BJ (cell line): ENCODE data around the gene LRP3. TPM values are rescaled to one million over a fixed set of nuclear protein-coding genes. Genes with fewer than 3 reads are reported as not detected.

Source experiments
- CTCF ChIA-PET: fragments of 350-600 bp; formaldehyde crosslinking; extraction: SDS; loops from one replicate; lab custom pipeline; 2021; ENCODE audit warnings: antibody characterized with exemption, inconsistent platforms; lab: Yijun Ruan, JAX
- POLR2A ChIA-PET: fragments of 300-600 bp; sonication (Branson Sonifier 250); formaldehyde crosslinking; extraction: SDS; loops from one replicate; lab custom pipeline; 2021; ENCODE audit warnings: antibody characterized with exemption; lab: Charles Lee
- DNase-seq: peaks from one replicate; pipeline ENCODE4 v3.0.0-alpha.2; 2011; ENCODE audit warnings: low read depth
- H3K27me3 ChIP-seq: 2 replicates; pipeline ENCODE4 v1.6.0; 2011; ENCODE audit warnings: low read length; ENCODE audit not compliant: control insufficient read depth, insufficient read depth
- H3K36me3 ChIP-seq: 2 replicates; pipeline ENCODE4 v1.5.1; 2011; ENCODE audit warnings: low read length; ENCODE audit not compliant: control insufficient read depth, insufficient read depth
- H3K4me3 ChIP-seq: 2 replicates; pipeline ENCODE4 v1.5.1; 2011; ENCODE audit warnings: low read depth, mild to moderate bottlenecking, control low read depth, low read length
- CTCF ChIP-seq: IDR thresholded peaks from 2 replicates; pipeline ENCODE4 v1.5.1; 2011; ENCODE audit warnings: low read depth, mild to moderate bottlenecking, control low read depth, inconsistent platforms, low read length, moderate library complexity; ENCODE audit not compliant: insufficient read depth
- polyA plus RNA-seq: library from polyadenylated mRNA; depleted of rRNA; stranded (reverse); fragments of >200 nt; gene quantifications from 2 replicates; pipeline ENCODE4 v1.2.3, GENCODE V29; 2011

Gene LRP3
- polyA plus RNA-seq, 1 experiment, result 16.1 TPM

- ChIA-PET CTCF (interaction anchor here (0.6 to 0.8 kb wide), 3 partner anchors 13 to 181 kb away, joined by 3 read pairs; no protein-coding TSS in a partner anchor), POLR2A (no interaction called here)
- no peak within 1 kb of the TSS for H3K4me3 ChIP-seq
- no peak for DNase-seq
- peaks cover 38% of the 10 kb centered on the region for H3K27me3 ChIP-seq
- no peaks in the 10 kb centered on the region for H3K36me3 ChIP-seq
- no peak for TF ChIP-seq CTCF
These were observed 31.4 kb downstream of the LRP3 start, which contains the start of gene SLC7A10 for GRCh38 chr19:33225458-33225926. SLC7A10 (minus strand) TSS chr19:33225850; CDS start chr19:33225703, 147 bp downstream.

- ChIA-PET CTCF (interaction anchor here (0.7 kb wide), 1 partner anchor 421 kb away, joined by 3 read pairs; no protein-coding TSS in a partner anchor), POLR2A (no interaction called here)
- Histone ChIP-seq H3K36me3 (no peaks in the 10 kb centered on the region), H3K4me3 (no peak overlapping the region), H3K27me3 (peaks cover 37% of the 10 kb centered on the region)
- DNase-seq, result no peak
- no peak for TF ChIP-seq CTCF
These were observed 32.6 kb downstream of the LRP3 start for GRCh38 chr19:33226550-33227241.

- no peak for TF ChIP-seq CTCF
- DNase-seq, result no peak
- peaks cover 37% of the 10 kb centered on the region for H3K27me3 ChIP-seq
- CTCF ChIA-PET, result interaction anchor here (1.0 to 1.3 kb wide), 2 partner anchors 13 to 15 kb away, joined by 3 read pairs; no protein-coding TSS in a partner anchor
- H3K36me3 ChIP-seq, result no peaks in the 10 kb centered on the region
- POLR2A ChIA-PET, result no interaction called here
- H3K4me3 ChIP-seq, result no peak overlapping the region
These were observed 33.1 kb downstream of the LRP3 start for GRCh38 chr19:33227242-33227650.

GRCh38 chr19:33227870-33228599, 33.9 kb downstream of the LRP3 start:
- no peak for DNase-seq
- H3K27me3 ChIP-seq, result peaks cover 37% of the 10 kb centered on the region
- CTCF ChIA-PET, result interaction anchor here (0.9 to 1.3 kb wide), 3 partner anchors 14 to 178 kb away, joined by 3 to 4 read pairs (median 3); no protein-coding TSS in a partner anchor

More at GRCh38 chr19:33227870-33228599, 33.9 kb downstream of the LRP3 start:
- POLR2A ChIA-PET, result no interaction called here
- Histone ChIP-seq H3K36me3 (no peaks in the 10 kb centered on the region), H3K4me3 (no peak overlapping the region)
- TF ChIP-seq CTCF, result no peak
